ENCODE results near the gene TNN.

DNA sequence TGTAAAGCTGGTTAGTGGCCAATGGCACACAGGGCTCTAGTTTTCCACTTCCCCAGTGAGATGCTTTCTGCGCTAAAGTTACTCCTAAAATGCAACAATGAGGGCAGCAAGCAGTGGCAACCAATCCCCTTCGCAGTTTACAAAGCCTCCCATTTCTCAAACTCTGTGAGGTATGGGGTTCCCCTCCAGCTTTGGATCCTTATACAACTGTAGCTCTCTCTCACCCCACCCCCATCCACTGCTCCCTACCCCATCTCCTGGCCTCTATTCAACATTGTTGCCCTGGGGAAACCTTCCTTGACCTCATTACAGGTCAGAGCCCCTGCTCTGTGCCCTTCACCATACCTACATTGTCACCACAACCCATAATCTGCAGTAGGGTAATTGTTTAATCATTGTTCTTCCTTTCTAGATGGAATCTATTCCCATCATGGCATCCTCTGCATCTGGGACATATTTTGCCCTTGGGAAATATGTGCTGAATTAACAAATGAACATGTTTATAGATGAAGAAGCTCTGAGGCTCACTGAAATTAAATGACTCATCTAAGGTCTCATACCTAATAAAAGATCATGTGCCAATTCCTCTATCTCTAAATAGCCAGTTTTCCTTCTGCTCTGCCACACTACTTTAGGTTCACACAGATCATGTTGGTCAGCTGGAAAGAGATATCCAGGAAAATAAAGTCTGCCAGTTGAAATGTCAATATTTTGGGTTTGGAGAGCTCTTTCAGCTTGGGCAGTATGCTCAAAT is 112.4 kb downstream of the TNN start:
- no peak for TF ChIP-seq TAF1 (IDR thresholded peaks at IDR 0.05; ENCODE audit: borderline replicate concordance, low read depth, low read length)
- TF ChIP-seq MEF2A (IDR thresholded peaks at IDR 0.05; ENCODE audit: insufficient read depth, low read depth, low read length) = no peak
- TF ChIP-seq, protein P1, sequence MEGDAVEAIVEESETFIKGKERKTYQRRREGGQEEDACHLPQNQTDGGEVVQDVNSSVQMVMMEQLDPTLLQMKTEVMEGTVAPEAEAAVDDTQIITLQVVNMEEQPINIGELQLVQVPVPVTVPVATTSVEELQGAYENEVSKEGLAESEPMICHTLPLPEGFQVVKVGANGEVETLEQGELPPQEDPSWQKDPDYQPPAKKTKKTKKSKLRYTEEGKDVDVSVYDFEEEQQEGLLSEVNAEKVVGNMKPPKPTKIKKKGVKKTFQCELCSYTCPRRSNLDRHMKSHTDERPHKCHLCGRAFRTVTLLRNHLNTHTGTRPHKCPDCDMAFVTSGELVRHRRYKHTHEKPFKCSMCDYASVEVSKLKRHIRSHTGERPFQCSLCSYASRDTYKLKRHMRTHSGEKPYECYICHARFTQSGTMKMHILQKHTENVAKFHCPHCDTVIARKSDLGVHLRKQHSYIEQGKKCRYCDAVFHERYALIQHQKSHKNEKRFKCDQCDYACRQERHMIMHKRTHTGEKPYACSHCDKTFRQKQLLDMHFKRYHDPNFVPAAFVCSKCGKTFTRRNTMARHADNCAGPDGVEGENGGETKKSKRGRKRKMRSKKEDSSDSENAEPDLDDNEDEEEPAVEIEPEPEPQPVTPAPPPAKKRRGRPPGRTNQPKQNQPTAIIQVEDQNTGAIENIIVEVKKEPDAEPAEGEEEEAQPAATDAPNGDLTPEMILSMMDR (IDR thresholded peaks at IDR 0.05 in 2 of 3, conservative IDR thresholded peaks at IDR 0.05 in 1 of 3; ENCODE audit: control insufficient read depth in 2 of 3, extremely low read depth in 1 of 3, insufficient read depth in 1 of 3, low read depth in 3 of 3, low read length in 3 of 3) = no peak
- TF ChIP-seq, protein P2, sequence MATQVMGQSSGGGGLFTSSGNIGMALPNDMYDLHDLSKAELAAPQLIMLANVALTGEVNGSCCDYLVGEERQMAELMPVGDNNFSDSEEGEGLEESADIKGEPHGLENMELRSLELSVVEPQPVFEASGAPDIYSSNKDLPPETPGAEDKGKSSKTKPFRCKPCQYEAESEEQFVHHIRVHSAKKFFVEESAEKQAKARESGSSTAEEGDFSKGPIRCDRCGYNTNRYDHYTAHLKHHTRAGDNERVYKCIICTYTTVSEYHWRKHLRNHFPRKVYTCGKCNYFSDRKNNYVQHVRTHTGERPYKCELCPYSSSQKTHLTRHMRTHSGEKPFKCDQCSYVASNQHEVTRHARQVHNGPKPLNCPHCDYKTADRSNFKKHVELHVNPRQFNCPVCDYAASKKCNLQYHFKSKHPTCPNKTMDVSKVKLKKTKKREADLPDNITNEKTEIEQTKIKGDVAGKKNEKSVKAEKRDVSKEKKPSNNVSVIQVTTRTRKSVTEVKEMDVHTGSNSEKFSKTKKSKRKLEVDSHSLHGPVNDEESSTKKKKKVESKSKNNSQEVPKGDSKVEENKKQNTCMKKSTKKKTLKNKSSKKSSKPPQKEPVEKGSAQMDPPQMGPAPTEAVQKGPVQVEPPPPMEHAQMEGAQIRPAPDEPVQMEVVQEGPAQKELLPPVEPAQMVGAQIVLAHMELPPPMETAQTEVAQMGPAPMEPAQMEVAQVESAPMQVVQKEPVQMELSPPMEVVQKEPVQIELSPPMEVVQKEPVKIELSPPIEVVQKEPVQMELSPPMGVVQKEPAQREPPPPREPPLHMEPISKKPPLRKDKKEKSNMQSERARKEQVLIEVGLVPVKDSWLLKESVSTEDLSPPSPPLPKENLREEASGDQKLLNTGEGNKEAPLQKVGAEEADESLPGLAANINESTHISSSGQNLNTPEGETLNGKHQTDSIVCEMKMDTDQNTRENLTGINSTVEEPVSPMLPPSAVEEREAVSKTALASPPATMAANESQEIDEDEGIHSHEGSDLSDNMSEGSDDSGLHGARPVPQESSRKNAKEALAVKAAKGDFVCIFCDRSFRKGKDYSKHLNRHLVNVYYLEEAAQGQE (IDR thresholded peaks at IDR 0.05; ENCODE audit: low read depth, low read length) = no peak
- TF ChIP-seq ZNF274 (IDR thresholded peaks at IDR 0.05; ENCODE audit: insufficient read depth, insufficient read length) = no peak
- no peak for TF ChIP-seq RAD21 (IDR thresholded peaks at IDR 0.05; ENCODE audit: insufficient read depth, low read depth, low read length)
- no peak for TF ChIP-seq BHLHE40 (IDR thresholded peaks at IDR 0.05; ENCODE audit: borderline replicate concordance in 1 of 2, low read depth in 2 of 2, low read length in 1 of 2)

Data from GM12878 (cell line).